NCI-H1092 treated with DMSO at 0.1 percent for 48 hours (cell line): ENCODE data around the gene CEP164.

ENCODE experiments used
- DNase-seq: peaks from one replicate; lab custom pipeline; 2025; lab: John Stamatoyannopoulos, UW

CEP164 gene

DNA sequence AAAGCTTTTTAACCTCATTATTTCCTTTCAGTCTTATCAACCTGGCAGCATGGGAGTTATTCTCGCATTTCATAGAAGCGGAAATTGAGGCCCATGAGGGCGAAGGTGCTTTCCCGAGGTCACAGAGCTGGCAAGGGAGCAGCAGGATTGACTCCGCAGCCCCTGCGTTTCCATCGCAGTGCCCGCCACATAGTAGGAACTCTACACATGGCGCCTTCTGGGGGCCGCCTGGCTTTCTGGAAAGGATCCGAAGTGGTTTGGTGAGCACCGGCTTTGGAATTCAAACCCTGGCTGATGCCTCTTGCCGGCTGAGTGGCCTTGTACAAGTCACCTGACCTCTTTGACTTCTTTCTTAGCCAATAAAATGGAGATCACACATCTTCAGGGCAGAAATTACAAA is 93.4 kb downstream of the CEP164 start:
- no peak for DNase-seq

DNA sequence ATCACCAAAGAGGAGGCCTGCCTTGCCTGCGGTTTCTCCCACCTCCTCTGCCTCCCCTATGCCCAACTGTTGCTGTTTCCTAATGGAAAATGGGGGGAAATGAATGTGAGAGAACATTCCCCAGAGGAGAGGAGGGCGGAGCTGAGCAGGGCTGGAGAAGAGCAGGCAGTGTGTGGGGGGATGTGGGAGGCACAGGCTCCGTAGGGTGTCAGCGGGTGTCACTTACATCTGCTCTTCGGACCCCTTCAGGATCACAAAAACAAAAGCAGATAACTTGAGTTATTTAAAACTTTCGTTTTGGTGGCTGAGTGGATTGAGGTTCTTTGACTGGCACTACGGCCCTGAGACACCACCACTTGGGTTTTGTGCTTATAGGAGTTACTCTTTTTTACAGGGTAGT is 93.8 kb downstream of the CEP164 start:
- no peak for DNase-seq

DNA sequence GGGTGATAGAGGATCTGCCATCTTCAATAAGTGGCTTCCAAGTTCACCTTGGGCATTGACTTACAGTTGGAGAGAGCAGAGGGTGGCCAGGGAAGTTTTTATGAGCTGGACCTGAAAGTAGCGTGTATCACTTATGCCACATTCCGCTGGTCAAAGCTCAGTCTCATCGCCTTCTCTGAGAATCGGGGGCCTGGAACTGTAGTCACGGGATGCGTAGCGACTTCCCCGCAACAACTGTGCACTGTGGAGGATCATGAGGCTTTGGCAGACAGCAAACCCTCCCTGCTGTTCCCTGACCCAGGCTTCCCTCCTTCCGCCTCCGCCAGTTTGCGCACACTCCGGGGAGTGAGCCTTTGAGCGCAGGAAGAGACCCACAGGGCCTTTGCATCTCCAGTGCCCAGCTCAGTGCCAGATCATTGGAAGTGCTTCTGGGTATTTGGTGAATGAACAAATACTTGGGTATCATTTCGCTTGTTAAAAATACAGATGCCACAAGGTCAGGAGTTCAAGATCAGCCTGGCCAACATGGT is 95.5 kb downstream of the CEP164 start:
- no peak for DNase-seq

DNA sequence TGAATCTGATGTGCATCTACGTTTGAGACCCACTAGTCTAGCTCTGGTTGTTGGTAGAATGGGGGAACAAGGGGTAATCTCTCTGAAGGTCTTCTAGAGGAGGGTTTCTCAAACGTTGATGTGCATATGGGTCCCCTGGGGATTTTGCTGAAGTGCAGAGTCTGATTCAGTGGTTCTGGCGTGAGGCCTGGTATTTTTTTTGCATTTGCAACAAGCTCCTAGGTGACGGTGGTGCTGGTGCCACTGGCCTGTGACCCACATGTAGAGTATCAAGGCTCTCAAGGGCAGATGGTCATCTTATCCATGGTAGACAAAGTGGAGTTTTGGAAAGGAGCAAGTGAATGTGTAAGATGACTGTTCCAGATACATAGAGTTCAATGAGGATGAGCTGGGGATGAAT is 97.1 kb downstream of the CEP164 start:
- peak; percentile 25 for DNase-seq

DNA sequence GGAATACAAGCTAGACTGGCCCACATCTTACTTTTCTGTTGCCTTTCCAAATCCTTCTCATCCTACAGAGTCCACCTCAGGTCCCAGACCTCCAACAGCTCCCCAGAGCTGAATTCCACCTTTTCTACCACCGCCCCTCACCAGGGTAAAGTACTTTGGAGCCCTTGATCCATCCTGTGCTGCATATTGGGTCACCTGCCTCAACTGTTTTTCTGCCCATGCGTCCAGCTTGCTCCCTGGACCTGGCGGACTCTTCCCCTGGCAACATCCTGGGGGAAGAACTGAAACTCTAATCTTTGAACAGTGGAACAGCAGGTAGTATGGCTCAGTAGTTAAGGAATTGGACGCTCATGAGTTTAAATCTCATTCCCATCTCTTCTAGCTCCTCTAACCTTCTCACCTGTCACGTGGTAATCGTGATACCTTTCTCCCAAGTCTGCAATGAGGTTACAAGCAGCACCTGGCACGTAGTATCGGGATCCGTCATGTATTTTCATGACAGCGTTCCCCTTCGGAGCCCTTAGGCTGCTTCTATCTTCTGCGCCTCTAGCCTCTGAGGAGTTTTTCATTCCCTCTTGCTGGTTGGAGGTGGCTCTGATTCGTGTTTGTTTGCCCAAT is 98.1 kb downstream of the CEP164 start:
- DNase-seq = no peak

DNA sequence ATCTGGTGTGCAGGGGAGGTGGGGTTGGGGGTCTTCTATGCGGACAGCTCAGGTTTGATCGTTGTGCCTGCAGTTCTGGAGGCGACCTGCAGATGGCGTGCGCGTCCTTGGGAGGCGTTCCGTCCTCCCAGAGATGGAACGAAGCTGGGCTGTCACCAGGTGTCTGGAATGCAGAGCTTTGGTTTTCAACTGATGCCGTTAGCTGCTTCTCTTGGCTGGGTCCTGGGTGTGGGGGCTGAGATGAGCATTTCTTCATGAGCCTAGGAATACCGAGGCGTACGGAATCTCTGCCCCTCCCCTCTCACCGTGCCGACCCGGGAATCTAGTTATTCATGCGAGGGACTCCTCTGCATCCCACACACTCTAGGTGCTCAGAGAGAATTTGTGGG is 98.6 kb downstream of the CEP164 start:
- DNase-seq = peak; percentile 64

DNA sequence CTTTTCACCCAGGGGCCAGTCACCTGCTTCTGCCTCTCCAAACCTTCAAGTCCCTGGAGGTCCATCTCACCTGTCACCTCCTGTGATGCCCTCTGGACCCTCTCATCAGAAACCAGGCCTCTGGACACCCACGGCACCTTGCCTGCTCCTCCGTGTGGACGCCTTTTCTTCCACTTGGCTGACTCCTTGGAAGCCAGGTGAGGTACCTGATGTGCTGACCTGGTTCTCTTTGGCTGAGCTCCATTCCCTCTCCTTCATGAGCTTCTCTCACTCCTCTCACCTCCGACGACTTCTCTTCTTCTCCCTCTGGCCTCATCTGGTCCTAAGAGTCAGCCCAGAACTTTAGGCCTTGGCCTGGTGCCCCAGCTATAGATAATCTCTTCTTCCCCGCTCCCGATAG is 99.3 kb downstream of the CEP164 start:
- DNase-seq = no peak

DNA sequence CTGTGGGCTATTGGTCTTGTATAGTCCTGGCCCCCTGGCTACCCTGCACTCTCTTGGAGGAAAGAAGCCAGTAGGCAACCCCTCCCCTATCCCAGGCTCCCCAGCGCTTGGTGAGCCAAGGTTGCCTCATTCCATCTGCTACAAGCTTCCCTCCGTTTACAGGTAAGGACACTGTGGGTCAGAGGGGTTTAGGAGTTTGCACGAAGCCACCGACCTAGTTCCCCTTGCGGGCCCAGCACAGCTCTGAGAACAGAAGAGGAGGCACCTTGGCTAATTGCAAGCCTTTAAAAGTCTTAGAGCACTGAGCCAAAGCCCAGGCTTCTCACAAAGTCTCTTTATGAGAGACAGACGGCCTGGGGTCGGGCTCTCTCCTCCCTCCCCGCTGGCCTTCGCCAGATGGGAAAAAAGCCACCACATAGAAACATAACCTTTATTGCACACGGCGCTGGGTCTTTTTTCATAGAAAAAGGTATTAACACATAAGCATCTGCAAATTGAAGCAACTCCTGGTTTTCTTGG is 99.8 kb downstream of the CEP164 start:
- DNase-seq = no peak

DNA sequence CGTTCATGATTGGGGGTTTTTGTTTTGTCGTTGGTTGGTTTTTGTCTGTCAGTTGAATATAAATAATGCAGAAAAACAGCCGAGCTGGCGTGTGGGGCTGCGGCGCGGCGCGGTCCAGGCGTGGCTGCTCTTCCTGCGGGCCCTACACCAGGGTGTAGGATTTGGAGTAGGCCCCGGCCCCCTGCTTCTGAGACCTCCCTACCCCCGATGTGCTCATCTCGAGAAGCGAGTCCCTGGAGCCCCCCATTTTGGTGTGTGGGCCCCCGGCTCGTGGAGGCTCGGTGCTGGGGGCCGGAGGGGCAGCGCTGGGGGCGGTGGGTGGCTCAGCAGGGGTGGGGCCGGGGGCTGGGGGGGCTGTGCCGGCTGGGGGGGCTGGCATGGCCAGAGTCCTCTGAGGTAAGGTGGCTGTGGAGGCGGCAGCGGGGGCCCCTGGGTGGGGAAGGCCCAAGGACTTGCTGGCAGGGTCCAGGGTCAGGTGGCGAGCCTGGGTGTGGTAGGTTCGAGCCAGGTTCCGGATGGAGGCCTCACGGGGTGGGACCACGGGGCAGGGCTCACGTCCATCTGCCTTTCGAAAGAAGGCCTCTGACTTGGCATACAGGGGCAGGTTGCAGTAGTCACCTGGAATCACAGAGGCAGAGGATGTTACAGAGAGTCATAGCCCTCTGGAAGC is 100.7 kb downstream of the CEP164 start:
- DNase-seq = no peak

DNA sequence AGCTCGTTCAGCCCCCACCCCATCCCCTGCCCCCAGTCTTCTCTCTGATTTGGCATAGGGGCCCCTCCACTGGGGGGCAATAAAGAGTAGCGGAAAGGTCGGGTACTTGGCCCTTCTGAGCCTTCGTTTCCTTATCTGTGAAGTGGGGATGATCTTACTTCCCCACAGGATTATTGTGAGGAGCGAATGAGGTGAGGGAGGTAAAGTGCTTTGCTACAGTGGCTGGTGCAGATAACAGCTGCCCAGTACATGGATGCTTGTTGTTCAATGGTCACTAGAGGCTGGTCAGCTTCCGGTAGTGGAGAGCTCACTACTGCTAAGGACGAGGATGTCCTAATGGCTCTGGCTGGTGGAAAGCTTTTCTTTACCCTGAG is 101.2 kb downstream of the CEP164 start:
- DNase-seq = no peak

DNA sequence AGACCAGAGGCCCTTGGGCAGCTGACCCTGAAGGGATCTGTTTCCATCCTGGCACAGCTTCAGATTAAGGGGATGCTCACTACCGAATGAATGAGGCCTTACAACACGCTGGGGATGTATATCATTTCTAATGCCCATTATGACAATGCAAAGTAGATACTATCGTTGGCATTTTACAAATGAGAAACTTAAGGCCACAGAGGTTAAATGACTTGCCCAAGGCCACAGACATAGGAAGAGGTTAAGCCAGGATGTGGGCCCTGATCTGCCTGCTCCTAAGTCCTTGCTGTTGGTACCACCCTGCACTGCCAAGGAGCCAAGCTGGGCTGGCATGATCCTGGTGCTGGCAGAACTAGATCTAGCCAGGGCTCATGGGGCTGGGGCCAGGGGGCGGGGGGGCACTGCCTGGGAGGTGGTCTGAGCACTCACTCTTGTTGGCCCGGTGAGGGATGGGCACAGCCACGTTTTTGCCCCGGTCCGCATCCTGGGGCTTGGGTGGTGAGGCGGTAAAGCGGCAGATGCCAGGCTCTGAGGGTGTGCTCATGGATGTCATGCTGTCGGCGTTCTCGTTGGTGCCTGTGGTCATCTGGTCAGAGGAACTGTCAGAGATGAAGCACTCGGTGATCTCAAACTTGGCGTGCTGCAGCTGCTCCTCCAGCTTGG is 102.8 kb downstream of the CEP164 start:
- no peak for DNase-seq

DNA sequence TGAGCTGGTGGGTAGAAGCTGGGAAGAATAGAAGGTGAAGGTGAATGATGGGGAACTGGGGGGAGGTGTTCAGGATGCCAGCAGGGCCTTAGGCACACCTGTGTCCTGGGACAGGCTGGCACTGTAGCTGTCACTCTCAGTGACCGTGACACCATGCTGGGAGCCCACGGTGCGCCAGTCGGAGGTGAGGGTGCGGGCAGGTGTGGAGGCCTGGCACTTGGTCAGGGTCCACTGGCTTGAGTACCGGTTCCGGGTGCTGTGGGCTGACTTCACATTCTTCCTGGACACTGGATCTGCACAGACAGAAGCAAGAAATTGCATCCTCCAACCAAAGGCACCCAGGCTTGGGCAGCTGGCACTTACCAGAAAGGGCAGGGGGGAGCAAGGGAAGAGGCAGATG is 103.8 kb downstream of the CEP164 start:
- no peak for DNase-seq

DNA sequence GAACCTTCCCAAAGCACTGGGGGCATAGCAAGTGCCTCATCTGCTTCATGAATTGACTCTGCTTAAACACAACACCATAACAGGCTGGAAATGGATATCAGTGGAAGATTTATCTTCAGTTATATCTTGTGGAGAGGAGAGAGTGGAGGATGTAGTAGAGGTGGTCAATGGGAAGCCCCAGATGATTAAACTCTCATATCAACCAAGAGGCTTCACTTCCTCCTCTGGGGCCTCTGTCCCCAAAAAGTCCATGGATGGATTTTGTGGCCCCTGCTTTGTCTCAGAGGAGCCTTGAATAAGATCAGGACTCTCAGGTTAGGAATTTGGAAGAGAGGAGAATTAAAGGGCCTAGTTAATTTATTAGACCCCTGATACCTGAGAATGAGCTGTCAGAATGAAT is 106.1 kb downstream of the CEP164 start:
- no peak for DNase-seq

DNA sequence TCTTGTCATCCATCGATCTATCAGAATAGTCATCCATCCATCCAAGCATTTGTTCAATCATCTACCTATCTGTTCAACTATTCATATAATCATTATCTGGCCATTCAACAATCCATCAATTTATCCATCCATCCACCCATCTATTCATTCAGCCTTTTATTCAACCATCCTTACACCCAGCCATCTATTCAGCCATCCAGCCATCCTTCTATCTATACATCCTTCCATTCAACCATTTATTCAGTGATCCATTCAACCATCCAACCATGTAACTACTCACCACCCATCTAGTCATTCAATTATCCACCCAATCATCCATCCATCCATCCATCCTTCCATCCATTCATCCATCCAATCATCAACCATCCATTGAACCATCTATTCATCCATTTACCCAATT is 106.8 kb downstream of the CEP164 start:
- no peak for DNase-seq

DNA sequence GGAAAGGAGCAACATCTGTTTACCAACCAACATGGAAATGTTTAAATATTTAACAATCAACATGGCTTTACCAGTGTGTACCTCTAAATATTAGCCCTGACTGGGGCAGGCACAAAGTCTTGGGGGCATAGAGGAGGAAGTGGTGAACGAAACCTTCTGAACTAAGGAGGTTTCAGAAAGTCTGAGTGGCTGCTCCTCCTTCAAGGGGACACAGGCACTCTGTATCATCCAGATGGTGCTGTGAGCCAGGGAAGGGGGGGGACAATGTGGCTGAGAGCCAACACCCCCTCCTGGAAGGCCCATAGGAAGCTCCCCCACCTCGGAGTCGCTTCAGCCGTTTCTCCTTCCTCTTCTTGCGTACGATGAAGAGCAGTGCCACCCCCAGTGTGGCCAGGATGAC is 107.7 kb downstream of the CEP164 start:
- no peak for DNase-seq

DNA sequence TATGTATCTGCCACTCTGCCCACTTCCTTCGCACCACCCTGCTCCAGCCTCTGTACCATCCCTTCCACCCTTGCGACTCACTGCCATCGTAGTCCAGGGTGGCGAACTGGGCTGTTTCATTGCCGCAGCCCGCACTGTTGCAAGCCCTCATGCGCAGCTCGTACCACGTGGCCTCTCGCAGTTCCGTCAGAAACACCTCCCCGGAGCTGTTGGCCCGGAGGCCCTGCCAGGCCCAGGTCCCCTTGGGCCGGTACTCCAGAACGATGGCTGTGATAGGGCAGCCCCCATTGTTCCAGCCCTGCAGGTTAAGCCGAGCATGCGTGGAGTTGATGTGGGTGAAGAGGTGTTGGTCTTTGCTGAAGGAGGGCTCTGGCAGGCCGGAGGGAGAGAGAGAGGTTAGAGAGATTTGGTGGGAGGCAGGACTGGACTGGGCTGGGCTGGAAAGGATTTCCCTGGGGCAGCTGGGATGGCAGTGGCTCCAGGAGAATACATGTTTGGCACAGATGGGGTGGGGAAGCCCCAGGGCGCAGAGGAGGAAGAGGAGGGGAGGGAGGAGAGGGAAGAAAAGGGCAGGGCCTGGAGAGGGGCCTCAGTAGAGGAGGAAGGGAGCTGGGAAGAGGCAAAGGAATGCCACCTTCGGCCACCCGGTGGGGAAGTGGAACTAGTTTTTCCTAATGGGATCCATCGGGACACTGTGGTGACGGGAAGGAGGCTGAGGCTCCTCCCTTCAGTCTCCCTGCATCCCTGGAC is 109.6 kb downstream of the CEP164 start:
- DNase-seq = no peak

DNA sequence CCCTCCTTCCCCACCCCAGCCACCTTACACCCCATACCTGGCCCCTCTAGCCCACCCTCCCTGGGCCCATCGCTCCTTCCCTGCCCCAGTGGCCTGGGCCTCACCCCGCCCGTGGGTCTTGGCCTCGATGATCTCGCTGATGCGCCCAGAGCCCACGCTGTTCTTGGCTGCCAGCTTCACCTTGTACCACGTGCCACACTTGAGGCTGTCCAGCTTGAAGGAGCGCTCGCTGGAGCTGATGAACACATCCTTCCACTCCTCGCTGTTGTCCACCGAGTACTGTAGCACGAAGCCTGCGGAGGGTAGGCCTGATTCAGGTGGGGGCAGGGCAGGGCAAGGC is 110.1 kb downstream of the CEP164 start:
- no peak for DNase-seq

DNA sequence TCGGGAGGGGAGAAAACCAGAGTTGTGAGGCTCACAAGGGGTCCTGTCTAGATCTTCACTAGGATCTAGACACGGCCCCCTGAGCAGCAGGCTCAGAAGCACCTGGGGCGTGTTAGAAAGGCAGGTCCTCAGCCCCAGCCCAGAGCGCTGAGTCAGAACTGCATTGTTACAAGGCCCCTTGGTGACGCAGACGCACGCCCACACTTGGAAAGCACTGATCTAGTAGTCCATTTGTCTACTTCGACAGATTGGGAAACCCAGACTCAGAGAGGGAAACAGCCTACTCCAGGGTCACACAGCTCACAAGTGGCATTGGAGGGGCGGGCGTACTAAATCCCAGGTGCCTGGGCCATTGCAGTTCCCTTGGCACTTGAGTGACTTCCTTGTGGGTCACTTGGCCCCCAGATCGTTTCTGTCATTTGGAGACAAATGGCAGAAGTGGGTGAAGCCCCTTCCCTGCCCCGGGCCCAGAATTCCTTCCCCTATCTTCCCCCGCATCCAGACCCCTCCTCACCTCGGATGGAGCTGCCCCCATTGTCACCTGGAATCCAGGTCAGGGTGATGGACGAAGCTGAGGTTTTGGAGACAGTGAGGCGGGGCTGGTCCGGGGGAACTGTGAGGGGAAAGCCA is 110.8 kb downstream of the CEP164 start:
- DNase-seq = no peak

DNA sequence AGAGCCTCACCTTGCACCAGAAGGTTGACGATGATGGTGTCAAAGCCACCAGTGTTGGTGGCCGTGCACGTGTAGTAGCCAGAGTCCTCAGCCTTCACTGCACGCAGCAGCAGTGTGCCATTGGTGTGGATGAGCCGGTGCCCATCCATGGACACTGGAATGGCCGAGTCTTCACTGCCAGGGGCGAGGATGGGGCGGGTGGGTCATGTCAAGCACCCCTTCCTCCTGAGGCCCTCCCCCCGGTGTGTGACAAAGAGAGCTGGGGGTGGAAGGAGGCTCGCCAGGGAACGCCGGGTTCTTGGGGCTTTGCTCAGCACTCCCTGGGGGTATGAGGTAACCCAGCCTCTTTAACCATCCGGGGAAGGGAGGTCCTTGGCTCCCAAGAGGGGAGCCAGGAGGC is 111.6 kb downstream of the CEP164 start:
- DNase-seq = no peak

DNA sequence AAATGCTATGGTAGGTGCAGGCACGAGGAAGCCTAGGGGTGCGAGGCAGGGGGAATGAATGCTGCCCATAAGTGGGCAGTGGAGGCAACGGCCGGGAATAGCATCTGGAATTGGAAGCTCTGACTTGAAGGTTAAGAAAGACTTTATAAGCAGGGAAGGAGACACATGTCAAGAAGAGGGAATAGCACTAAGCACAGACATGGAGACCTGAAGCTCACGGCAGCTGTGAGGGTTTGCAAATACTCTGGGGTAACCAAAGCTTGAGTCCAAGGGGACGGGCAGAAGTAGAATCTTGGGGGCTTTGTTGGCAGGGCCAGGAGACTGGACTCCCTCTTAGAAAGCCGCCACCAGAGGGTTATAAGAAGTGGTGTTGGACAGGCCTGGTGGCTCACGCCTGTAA is 112.6 kb downstream of the CEP164 start:
- DNase-seq = no peak

DNA sequence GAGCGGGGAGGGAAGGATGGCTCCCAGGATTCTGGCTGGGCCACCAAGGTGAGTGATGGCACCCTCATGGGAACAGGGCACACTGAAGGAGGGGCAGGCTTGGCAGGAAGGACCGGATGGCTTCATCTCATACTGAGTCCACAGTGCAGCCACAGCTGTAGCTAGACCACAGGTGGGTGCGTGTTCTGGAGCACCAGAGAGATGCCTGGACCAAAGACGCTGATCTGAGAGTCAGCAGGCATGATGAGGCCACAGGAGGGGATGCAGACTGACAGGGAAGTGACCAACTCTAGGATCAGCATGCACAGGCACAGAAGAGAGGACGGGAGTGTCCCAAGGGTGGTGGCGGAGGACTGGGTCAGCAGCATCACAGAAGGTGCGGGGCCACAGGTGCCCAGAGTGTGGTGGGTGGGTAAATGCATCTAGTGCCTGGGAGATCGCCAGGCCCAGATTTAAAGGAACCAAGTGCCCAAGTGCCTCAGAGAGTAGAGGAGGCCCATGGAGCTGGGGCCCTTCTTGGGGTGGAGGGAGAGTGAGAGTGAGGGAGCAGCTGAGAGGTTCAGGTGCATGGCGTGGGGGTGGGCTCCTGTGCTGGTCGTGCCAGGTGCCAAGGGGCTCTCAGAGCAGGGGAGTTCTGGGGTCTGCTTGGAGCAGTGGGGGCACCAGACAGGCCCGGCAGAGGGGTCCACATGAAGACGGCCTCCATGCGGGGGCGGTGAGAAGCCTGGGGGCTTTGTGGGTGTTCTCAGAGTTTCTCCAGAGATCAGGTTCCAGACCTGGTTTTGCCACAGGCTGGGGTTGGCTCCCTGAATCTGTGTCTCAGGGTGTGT is 113.7 kb downstream of the CEP164 start:
- no peak for DNase-seq
